GM12878 (cell line): ENCODE data around the gene BEST1. TPM values are rescaled to one million over a fixed set of nuclear protein-coding genes. Genes with fewer than 3 reads are reported as not detected.

Experiments
- ATAC-seq: fragments of 200-7000 bp; cut with Tn5 transposase; 3 replicates; pipeline ENCODE4 v1.9.1; 2020; ENCODE audit warnings: mild to moderate bottlenecking, moderate library complexity
- BruUV-seq: library from RNA; stranded (reverse); fragments of 400-500 nt; replicated peaks from 2 replicates; lab custom pipeline; 2021; lab: Mats Ljungman, UMichigan
- CTCF ChIA-PET: fragments of 300-600 bp; sonication (Branson Sonifier 250); formaldehyde crosslinking; extraction: SDS; loops from one replicate; lab custom pipeline; 2021; ENCODE audit warnings: inconsistent platforms; lab: Yijun Ruan, JAX
- POLR2A ChIA-PET: fragments of 350-600 bp; formaldehyde crosslinking; extraction: SDS; loops from one replicate; lab custom pipeline; 2021; ENCODE audit warnings: inconsistent platforms; lab: Charles Lee
- RAD21 ChIA-PET: fragments of 300-600 bp; sonication (Branson Sonifier 250); formaldehyde crosslinking; loops from one replicate; lab custom pipeline; 2023; ENCODE audit warnings: antibody characterized with exemption; ENCODE audit not compliant: unreplicated experiment; lab: Charles Lee
- SMC1A ChIA-PET: fragments of 300-600 bp; sonication (Branson Sonifier 250); formaldehyde crosslinking; loops from one replicate; lab custom pipeline; 2023; ENCODE audit not compliant: unreplicated experiment, uncharacterized antibody; lab: Charles Lee
- DNase-seq: peaks from one replicate; pipeline ENCODE4 v3.0.0-alpha.2; 2011; ENCODE audit warnings: low read depth, low spot score
- FAIRE-seq: peaks from 3 replicates; lab custom pipeline; 2011; peaks lifted over from hg19 to GRCh38; lab: Jason Lieb, UNC
- H2AFZ ChIP-seq: 2 replicates; pipeline ENCODE4 v1.6.0; 2011; ENCODE audit warnings: low read depth, low read length, control low read depth; ENCODE audit not compliant: control insufficient read depth
- H3K27ac ChIP-seq: 2 replicates; pipeline ENCODE4 v1.5.1; 2011; ENCODE audit warnings: control low read depth; ENCODE audit not compliant: control insufficient read depth, insufficient read depth
- H3K27me3 ChIP-seq, 2 experiments: replicated peaks in 1 of 2; 2 replicates each; pipeline versions ENCODE4 v1.6.0 to v1.6.1; 2011; ENCODE audit warnings: low read length in 1 of 2; ENCODE audit not compliant: control insufficient read depth in 2 of 2, insufficient read depth in 2 of 2
- H3K36me3 ChIP-seq, 2 experiments: 2 replicates each; pipeline ENCODE4 v1.5.1; 2011; ENCODE audit warnings: low read length in 1 of 2; ENCODE audit not compliant: control insufficient read depth in 2 of 2, insufficient read depth in 2 of 2
- H3K4me1 ChIP-seq: 2 replicates; pipeline ENCODE4 v1.6.1; 2011; ENCODE audit warnings: mild to moderate bottlenecking, low read length, moderate library complexity, mixed read lengths; ENCODE audit not compliant: control insufficient read depth, insufficient read depth
- H3K4me2 ChIP-seq: 2 replicates; pipeline ENCODE4 v1.6.0; 2011; ENCODE audit warnings: control low read depth; ENCODE audit not compliant: control insufficient read depth, insufficient read depth
- H3K4me3 ChIP-seq: fragments of 200-600 bp; sonication (generic); 2 replicates; pipeline ENCODE4 v1.5.1; 2016
- H3K79me2 ChIP-seq: 2 replicates; pipeline ENCODE4 v1.6.0; 2011; ENCODE audit warnings: low read length; ENCODE audit not compliant: control insufficient read depth, insufficient read depth
- H3K9ac ChIP-seq: 2 replicates; pipeline ENCODE4 v1.8.0; 2011; ENCODE audit warnings: low read length, control low read depth, mixed read lengths; ENCODE audit not compliant: control insufficient read depth, insufficient read depth
- H3K9me3 ChIP-seq: replicated peaks from 3 replicates; pipeline ENCODE4 v1.5.1; 2011; ENCODE audit warnings: mild to moderate bottlenecking, low read length; ENCODE audit not compliant: control insufficient read depth, insufficient read depth
- H4K20me1 ChIP-seq: 2 replicates; pipeline ENCODE4 v1.6.0; 2011; ENCODE audit not compliant: control insufficient read depth, insufficient read depth
- ATF7 ChIP-seq: fragments of 450-650 bp; IDR thresholded peaks from 2 replicates; pipeline ENCODE4 v1.6.1; 2016; ENCODE audit warnings: low read depth, mild to moderate bottlenecking
- BHLHE40 ChIP-seq, 2 experiments: fragments of 450-650 bp in 1 of 2; IDR thresholded peaks; 2 replicates each; pipeline ENCODE4 v1.6.1; 2011 to 2017; ENCODE audit warnings: low read depth in 2 of 2, borderline replicate concordance in 1 of 2, improper control_type of control experiment in 1 of 2, low read length in 1 of 2, mild to moderate bottlenecking in 1 of 2
- CREB1 ChIP-seq: IDR thresholded peaks from 2 replicates; pipeline ENCODE4 v1.6.1; 2012; ENCODE audit warnings: low read depth, mild to moderate bottlenecking, inconsistent platforms
- FOXM1 ChIP-seq: IDR thresholded peaks from 2 replicates; pipeline ENCODE4 v1.6.1; 2012; ENCODE audit warnings: low read depth, mild to moderate bottlenecking, inconsistent platforms, low read length, moderate library complexity
- HSF1 ChIP-seq: fragments of 150-350 bp; IDR thresholded peaks from 2 replicates; pipeline ENCODE4 v1.6.1; 2014; ENCODE audit warnings: mild to moderate bottlenecking, low read depth, low read length
- MAX ChIP-seq: IDR thresholded peaks from 2 replicates; pipeline ENCODE4 v1.6.1; 2012; ENCODE audit warnings: low read depth, low read length, improper control_type of control experiment
- MEF2B ChIP-seq: fragments of 450-650 bp; IDR thresholded peaks from 2 replicates; pipeline ENCODE4 v1.6.1; 2018; ENCODE audit warnings: mild to moderate bottlenecking, moderate library complexity; ENCODE audit not compliant: partially characterized antibody, poor library complexity, severe bottlenecking
- NBN ChIP-seq: fragments of 450-650 bp; IDR thresholded peaks from 2 replicates; pipeline ENCODE4 v1.6.1; 2016
- PAX5 ChIP-seq: IDR thresholded peaks from 2 replicates; pipeline ENCODE4 v1.6.1; 2011; ENCODE audit warnings: low read depth, low read length, borderline replicate concordance
- PBX3 ChIP-seq: IDR thresholded peaks from 2 replicates; pipeline ENCODE4 v1.6.1; 2011; ENCODE audit warnings: mild to moderate bottlenecking, low read depth, low read length, moderate library complexity; ENCODE audit not compliant: insufficient replicate concordance
- STAT1 ChIP-seq: fragments of 450-650 bp; conservative IDR thresholded peaks from 2 replicates; pipeline ENCODE4 v1.6.1; 2014; ENCODE audit warnings: antibody characterized with exemption, mild to moderate bottlenecking
- USF1 ChIP-seq: IDR thresholded peaks from 2 replicates; pipeline ENCODE4 v1.6.1; 2011; ENCODE audit warnings: borderline replicate concordance, low read depth, mild to moderate bottlenecking, moderate library complexity, mixed read lengths, low read length; ENCODE audit not compliant: insufficient read depth; ENCODE audit errors: extremely low read length
- WRNIP1 ChIP-seq: IDR thresholded peaks from 2 replicates; pipeline ENCODE4 v1.6.1; 2011; ENCODE audit warnings: low read depth, low read length, improper control_type of control experiment, borderline replicate concordance
- WGBS: methylation state at CpG from one replicate; pipeline ENCODE4 v1.1.6; 2016; ENCODE audit warnings: low lambda C conversion rate; ENCODE audit not compliant: insufficient replicate concordance, insufficient coverage; ENCODE audit errors: missing lambda C conversion rate; 5-methylcytosine and 5-hydroxymethylcytosine counted together
- in situ Hi-C: fragments of 300-500 bp; cut with MboI; formaldehyde crosslinking; loops from 9 replicates; pipeline ENCODE4 v1.14.3; 2018; ENCODE audit warnings: mixed read lengths
- intact Hi-C: fragments of 100-400 bp; cut with micrococcal nuclease; formaldehyde crosslinking; loops from one replicate; pipeline ENCODE4 v1.14.2; 2022; ENCODE audit not compliant: unreplicated experiment
- polyA plus RNA-seq, 11 experiments: library from polyadenylated mRNA; depleted of rRNA in 4 of 11; unstranded in 6 of 11; stranded (reverse) in 5 of 11; fragments of >200 nt; fragmentation: Nextera tagmentation in 4 of 11; fragmentation: Illumina TruSeq in 1 of 11; extraction: Ambion mirVana in 4 of 11; extraction: Trizol in 1 of 11; gene quantifications; 1 replicate in 1 of 11; 2 replicates in 10 of 11; pipeline versions ENCODE4 v1.2.1 to v1.2.3, GENCODE V29; 2011 to 2016; ENCODE audit warnings: inconsistent platforms in 2 of 11, missing spikeins in 2 of 11, low read depth in 1 of 11
- total RNA-seq, 4 experiments: library from RNA; depleted of rRNA in 3 of 4; stranded (reverse); fragments of >200 nt in 3 of 4; fragmentation: Illumina TruSeq in 1 of 4; extraction: Trizol in 1 of 4; gene quantifications; 2 replicates each; pipeline versions ENCODE4 v1.2.1 to v1.2.3, GENCODE V29; 2013 to 2021

BEST1 gene
- total and polyA plus RNA-seq, 10 of the 15 experiments (the other 5 are each of a cell fraction or from before 2014, with no cell fraction given), result 0.03 to 3.4 (median 0.15) TPM; not detected in 1

GRCh38 chr11:61994981-61995380 is 44.8 kb downstream of the BEST1 start:
- Histone ChIP-seq H3K79me2 (no peaks in the 10 kb centered on the region), H3K4me1 (no peaks in the 10 kb centered on the region), H3K9me3 (peaks cover 12% of the 10 kb centered on the region), H4K20me1 (no peaks in the 10 kb centered on the region), H3K4me3 (no peak overlapping the region), H3K27me3 (no peaks in the 10 kb centered on the region), H3K4me2 (no peak overlapping the region), H3K27ac (no peak overlapping the region), H3K9ac (no peak overlapping the region), H3K36me3 (no peaks in the 10 kb centered on the region), H2AFZ (no peak overlapping the region)
- ChIA-PET CTCF (interaction anchor here (0.5 to 1.3 kb wide), 5 partner anchors 31 to 96 kb away, joined by 3 to 6 read pairs (median 3); no protein-coding TSS in a partner anchor), SMC1A (no interaction called here), POLR2A (interaction anchor here (0.6 kb wide), 2 partner anchors 69 to 254 kb away, joined by 3 to 5 read pairs; no protein-coding TSS in a partner anchor), RAD21 (no interaction called here)
- in situ Hi-C loops, result no loop called here
- intact Hi-C loops, result no loop called here
- no TSS peak for BruUV-seq
- FAIRE-seq (no peak), DNase-seq (no peak), ATAC-seq (no peak)
- no peak for TF ChIP-seq ATF7
- TF ChIP-seq USF1, result no peak
- TF ChIP-seq MAX, result no peak
- no peak for TF ChIP-seq HSF1
- no peak for TF ChIP-seq PBX3
- TF ChIP-seq WRNIP1, result no peak
- no peak for TF ChIP-seq MEF2B
- TF ChIP-seq BHLHE40 (IDR thresholded peaks at IDR 0.05; ENCODE audit: borderline replicate concordance in 1 of 2, low read depth in 2 of 2, low read length in 1 of 2), result no peak
- TF ChIP-seq CREB1, result no peak
- no peak for TF ChIP-seq NBN
- TF ChIP-seq STAT1, result no peak
- no peak for TF ChIP-seq FOXM1
- TF ChIP-seq PAX5, result no peak
- WGBS, result 71% methylated on average over 3 of the region's 3 CpGs
